Uterus (tissue), 4 donors: Measurements from ENCODE around the gene DMP1. TPM values are rescaled to one million over a fixed set of nuclear protein-coding genes. Genes with fewer than 3 reads are reported as not detected.

ENCODE experiments used
- DNase-seq, 2 donors: peaks; one replicate each; pipeline ENCODE4 v3.0.0-alpha.2; 2019 to 2020
- H3K27ac ChIP-seq, 2 donors: fragments of 200-600 bp; sonication (generic); 1 replicate in 1 of 2; 2 replicates in 1 of 2; pipeline ENCODE4 v1.5.1; 2016 to 2018
- H3K27me3 ChIP-seq, 2 donors: fragments of 200-600 bp; sonication (generic); one replicate each; pipeline ENCODE4 v1.5.1; 2018 to 2019; ENCODE audit warnings: control low read depth in 1 of 2
- H3K36me3 ChIP-seq, 2 donors: fragments of 200-600 bp; sonication (generic); one replicate each; pipeline ENCODE4 v1.5.1; 2019; ENCODE audit warnings: control low read depth in 1 of 2
- H3K4me1 ChIP-seq, 2 donors: fragments of 200-600 bp; sonication (generic); one replicate each; pipeline ENCODE4 v1.5.1; 2018 to 2019; ENCODE audit warnings: control low read depth in 1 of 2
- H3K4me3 ChIP-seq, 2 donors: fragments of 200-600 bp; sonication (generic); 1 replicate in 1 of 2; 2 replicates in 1 of 2; pipeline ENCODE4 v1.5.1; 2018 to 2019; ENCODE audit warnings: mild to moderate bottlenecking in 1 of 2
- H3K9me3 ChIP-seq, 2 donors: fragments of 200-600 bp; sonication (generic); one replicate each; pipeline ENCODE4 v1.5.1; 2019; ENCODE audit warnings: control low read depth in 1 of 2
- CTCF ChIP-seq, 4 experiments: fragments of 200-600 bp in 2 of 4; fragments of 450-650 bp in 2 of 4; sonication (generic) in 2 of 4; IDR thresholded peaks; one replicate each; pipeline ENCODE4 v1.5.1; 2016 to 2019; ENCODE audit warnings: antibody characterized with exemption in 4 of 4, mild to moderate bottlenecking in 2 of 4, moderate library complexity in 1 of 4
- POLR2A ChIP-seq, 2 donors: fragments of 450-650 bp; IDR thresholded peaks; one replicate each; pipeline ENCODE4 v1.6.1; 2016; ENCODE audit warnings: antibody characterized with exemption in 2 of 2, mild to moderate bottlenecking in 1 of 2, moderate library complexity in 1 of 2
- intact Hi-C: fragments of 100-400 bp; cut with DNase I; formaldehyde crosslinking; loops from one replicate; pipeline ENCODE4 v1.15.1; 2023; ENCODE audit warnings: low total_unique reads
- total RNA-seq, 4 donors: library from RNA; depleted of rRNA in 3 of 4; stranded (reverse); fragments of >200 nt in 3 of 4; gene quantifications; one replicate each; pipeline versions ENCODE4 v1.1.0 to v1.2.4, GENCODE V29; 2014 to 2023
- donor health status: DM: yes; HTN: yes; CAD: no.

The DMP1 gene
- total RNA-seq, 4 donors from 2014 or later, result not detected

DNA sequence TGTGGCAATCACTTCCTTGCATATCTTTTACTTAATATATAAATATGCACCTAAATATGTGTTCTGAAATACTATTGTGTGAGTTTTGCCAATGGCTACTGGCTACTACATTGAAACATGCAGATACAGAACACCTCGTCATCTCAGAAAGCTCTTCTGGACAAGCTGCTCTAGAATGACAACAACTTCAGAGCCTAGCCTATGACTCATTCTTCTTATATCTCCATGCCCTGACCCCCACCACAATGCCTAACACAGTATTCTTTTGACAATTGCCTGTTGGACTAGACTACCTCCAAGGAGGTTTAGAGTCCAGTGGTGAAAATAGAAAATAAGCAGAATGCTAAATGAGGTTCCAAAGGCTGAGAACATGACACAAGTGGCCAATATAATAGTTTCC lies 17.6 kb upstream of the DMP1 start:
- no peak overlapping the region for H3K27ac ChIP-seq

DNA sequence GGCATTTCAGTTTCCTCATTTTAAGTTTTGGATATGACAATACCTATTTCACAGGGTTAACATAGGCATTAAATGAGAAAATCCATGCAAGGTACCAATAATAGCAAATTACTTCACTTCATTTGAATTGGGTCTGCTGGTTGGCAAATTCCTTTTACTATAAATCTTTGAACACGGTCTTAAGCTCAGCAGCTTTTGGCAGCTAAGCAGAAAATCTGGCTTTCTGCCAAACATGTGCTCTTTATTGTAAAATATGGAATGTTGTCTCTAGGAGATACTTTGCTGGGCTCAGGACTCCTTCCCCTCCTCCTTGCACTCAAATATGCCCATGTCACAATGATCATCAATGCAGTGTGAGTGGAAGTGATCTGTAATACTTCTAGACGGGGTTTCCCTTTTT lies 16.8 kb upstream of the DMP1 start:
- DNase-seq, result no peak
- Histone ChIP-seq H3K4me1 (no peaks in the 10 kb centered on the region), H3K27me3 (no peaks in the 10 kb centered on the region), H3K9me3 (no peaks in the 10 kb centered on the region), H3K36me3 (no peaks in the 10 kb centered on the region), H3K4me3 (no peak overlapping the region), H3K27ac (no peak overlapping the region)
- intact Hi-C loops, result no loop called here
- TF ChIP-seq POLR2A (IDR thresholded peaks at IDR 0.05), result no peak
- no peak for TF ChIP-seq CTCF (IDR thresholded peaks at IDR 0.05)

More for the DNA sequence above, 17.6 kb upstream of the DMP1 start:
- Histone ChIP-seq H3K9me3 (no peaks in the 10 kb centered on the region), H3K4me1 (no peaks in the 10 kb centered on the region), H3K4me3 (no peak overlapping the region), H3K27me3 (no peaks in the 10 kb centered on the region), H3K36me3 (no peaks in the 10 kb centered on the region)
- no peak for TF ChIP-seq POLR2A (IDR thresholded peaks at IDR 0.05)
- TF ChIP-seq CTCF (IDR thresholded peaks at IDR 0.05), result no peak
- intact Hi-C loops, result no loop called here
- DNase-seq, result no peak

DNA sequence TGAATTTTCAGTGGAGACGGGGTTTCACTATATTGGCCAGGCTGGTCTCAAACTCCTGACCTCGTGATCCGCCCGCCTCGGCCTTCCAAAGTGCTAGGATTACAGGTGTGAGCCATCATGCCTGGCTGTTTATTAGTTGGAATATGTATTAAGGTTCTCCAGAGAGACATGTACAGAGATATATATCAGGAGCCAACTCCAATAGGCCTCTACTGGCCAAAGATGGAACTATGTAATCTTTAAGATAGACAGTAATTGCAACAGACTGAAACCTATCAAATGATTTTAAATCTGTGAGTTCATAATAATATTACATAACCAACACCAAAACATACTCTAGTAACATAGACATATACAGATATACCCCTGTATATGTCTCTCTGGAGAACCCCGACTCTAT lies 5.8 kb upstream of the DMP1 start:
- H3K27me3 ChIP-seq, result no peaks in the 10 kb centered on the region
- intact Hi-C loops, result no loop called here
- TF ChIP-seq CTCF (IDR thresholded peaks at IDR 0.05) (no peak), POLR2A (IDR thresholded peaks at IDR 0.05) (no peak)
- H3K27ac ChIP-seq, result no peak overlapping the region
- no peak overlapping the region for H3K4me3 ChIP-seq
- DNase-seq, result no peak
- H3K36me3 ChIP-seq, result no peaks in the 10 kb centered on the region
- H3K9me3 ChIP-seq, result no peaks in the 10 kb centered on the region
- no peaks in the 10 kb centered on the region for H3K4me1 ChIP-seq

- no peaks in the 10 kb centered on the region for H3K36me3 ChIP-seq
- no peak for DNase-seq
- H3K9me3 ChIP-seq, result no peaks in the 10 kb centered on the region
- H3K4me3 ChIP-seq, result no peak overlapping the region
- no peak overlapping the region for H3K27ac ChIP-seq
- no peaks in the 10 kb centered on the region for H3K4me1 ChIP-seq
- no peaks in the 10 kb centered on the region for H3K27me3 ChIP-seq
- intact Hi-C loops, result no loop called here
- TF ChIP-seq POLR2A (IDR thresholded peaks at IDR 0.05), result no peak
- no peak for TF ChIP-seq CTCF (IDR thresholded peaks at IDR 0.05)
These were observed 858 bp downstream of the DMP1 start for GRCh38 chr4:87650938-87651337.

- no peaks in the 10 kb centered on the region for H3K4me1 ChIP-seq
- no peak overlapping the region for H3K27ac ChIP-seq
- no peak for DNase-seq
- TF ChIP-seq POLR2A (IDR thresholded peaks at IDR 0.05) (no peak), CTCF (IDR thresholded peaks at IDR 0.05) (no peak)
- no peaks in the 10 kb centered on the region for H3K36me3 ChIP-seq
- H3K9me3 ChIP-seq, result no peaks in the 10 kb centered on the region
- H3K4me3 ChIP-seq, result no peak overlapping the region
- intact Hi-C loops, result no loop called here
- H3K27me3 ChIP-seq, result no peaks in the 10 kb centered on the region
These were observed 1.9 kb downstream of the DMP1 start for GRCh38 chr4:87651941-87652340.
